DMS 273 treated with DMSO at 0.1 percent for 48 hours (cell line): ENCODE data around the gene GRPEL2.

ENCODE experiments used
- DNase-seq: peaks from one replicate; lab custom pipeline; 2025; lab: John Stamatoyannopoulos, UW

Gene GRPEL2

GRCh38 chr5:149345147-149345891, at the start of gene GRPEL2:
TSS of gene GRPEL2 (plus strand) at chr5:149345499. CDS start at chr5:149345540, 41 bp downstream.
- DNase-seq, result peak; percentile 94

- no peak for DNase-seq
Measured at GRCh38 chr5:149297340-149298025, 47.8 kb upstream of the GRPEL2 start.

- no peak for DNase-seq
Measured at GRCh38 chr5:149298163-149298562, 47.1 kb upstream of the GRPEL2 start.

DNA sequence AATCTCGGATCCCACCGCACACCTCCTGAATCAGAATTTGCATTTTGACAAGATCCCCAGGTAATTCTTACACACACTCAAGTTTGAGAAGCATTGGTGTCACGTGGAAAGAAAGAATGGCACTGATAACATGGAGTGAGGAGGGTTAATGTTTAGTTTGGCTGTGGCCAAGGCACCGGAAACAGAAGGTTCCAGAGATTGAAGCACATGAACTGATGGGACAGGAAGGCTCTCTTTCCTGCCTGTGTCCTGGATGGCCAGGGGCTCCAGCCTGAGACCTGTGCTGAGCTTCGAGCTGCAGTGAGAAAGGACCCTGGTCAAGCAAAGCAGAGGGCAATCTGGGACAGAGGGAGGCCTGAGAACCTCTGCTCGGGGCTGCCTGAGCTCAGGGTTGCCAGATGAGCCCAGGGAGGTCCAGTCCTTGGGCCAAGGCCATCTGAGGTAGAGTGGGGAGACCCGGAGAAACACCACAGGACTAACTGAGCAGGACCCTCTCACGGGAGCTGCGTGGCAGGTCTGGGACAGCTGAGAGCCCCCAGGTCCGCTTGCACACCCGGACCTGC, 46.4 kb upstream of the GRPEL2 start:
- DNase-seq, result no peak

DNA sequence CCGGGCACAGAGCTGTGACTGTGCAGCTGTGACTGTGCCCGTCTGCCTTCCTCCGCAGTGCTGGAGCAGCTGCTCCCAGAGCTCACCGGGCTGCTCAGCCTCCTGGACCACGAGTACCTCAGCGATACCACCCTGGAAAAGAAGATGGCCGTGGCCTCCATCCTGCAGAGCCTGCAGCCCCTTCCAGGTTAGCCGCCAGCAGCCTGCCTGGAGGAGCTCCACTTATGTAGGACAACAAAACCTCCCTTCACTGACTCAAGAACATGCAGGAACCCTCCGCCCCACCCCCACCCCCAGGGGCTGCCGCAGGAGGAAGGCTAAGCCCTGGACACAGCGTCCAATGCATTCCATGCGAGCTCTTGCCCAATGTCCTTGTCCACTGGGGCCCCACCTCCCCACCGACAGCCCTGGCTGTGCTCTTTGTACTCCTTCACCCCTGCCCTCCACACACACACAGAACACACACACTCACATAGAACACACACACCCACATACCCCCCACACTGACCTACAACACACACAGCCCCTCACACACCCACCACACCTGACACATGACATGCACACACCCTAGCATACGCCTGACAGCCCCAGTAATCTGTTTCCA, 45.7 kb upstream of the GRPEL2 start:
- DNase-seq, result no peak

DNA sequence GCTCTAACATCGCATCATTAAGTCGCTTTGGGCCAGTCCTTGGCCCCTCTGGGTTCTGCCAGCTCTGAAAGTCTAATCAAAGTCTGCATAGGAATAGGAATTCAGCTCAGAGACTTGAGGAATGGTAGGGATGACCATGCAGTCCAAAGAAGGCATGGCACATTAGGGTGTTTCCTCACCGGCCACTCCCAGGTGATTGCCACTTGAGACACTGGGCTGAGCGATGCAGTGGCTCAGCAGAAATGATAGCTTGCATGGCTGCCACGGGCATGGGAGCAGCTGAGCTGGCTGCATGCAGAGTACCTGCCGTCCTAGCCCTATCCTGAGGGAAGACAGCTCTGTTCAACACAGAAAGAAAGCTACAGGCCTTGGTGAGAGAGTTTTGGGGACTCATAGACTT, 44.9 kb upstream of the GRPEL2 start:
- DNase-seq, result no peak

- DNase-seq, result no peak
Measured at GRCh38 chr5:149301049-149301743, 44.1 kb upstream of the GRPEL2 start.

DNA sequence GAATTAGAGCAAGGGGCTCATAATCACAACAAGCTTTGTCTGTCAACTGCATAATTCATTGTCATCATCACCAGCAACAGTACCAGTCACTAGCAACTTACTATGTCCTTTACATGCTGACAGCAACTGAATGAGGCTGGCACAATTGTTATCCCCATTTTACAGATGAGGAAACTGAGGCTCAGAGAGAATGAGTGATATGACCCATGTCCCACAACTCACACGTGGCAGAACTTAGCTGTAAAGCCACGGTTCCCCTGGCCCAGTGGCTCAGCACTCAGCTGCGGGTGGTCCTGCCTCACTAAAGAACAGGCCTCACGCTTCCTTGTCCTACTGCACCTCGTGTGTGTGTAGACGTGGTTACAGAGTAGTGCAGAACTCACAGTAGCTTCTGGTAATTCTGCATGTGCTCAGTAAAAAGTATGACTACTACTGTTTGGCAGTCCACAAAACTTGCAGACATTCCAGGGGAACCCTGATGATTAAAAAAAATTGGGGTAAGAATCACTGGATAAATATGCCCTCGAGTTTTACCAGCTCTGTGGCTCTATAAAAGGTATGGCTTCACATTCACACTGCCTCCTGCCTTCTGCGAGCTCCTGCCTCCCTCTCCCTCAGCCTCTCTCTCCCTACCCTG, 43.4 kb upstream of the GRPEL2 start:
- no peak for DNase-seq

- DNase-seq, result no peak
Measured at GRCh38 chr5:149302641-149303040, 42.7 kb upstream of the GRPEL2 start.

DNA sequence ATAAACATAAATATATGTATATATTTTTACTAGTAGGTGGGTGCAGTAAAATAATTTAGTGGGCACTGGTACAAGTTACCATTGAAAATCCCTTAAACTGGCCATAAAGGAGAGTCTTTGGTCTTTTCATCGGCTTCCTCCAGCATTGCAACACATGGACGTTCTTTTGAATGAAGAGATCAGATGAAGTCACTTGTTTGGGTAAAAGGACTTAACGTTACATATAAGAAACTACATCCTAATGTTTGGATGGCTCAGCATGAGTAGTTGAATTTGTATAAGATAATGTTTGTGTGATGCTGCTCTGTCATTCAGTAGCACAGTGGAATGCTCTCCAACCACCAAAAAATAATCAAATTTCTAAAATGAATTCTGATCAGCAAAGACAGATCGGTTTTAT, 42.1 kb upstream of the GRPEL2 start:
- no peak for DNase-seq

DNA sequence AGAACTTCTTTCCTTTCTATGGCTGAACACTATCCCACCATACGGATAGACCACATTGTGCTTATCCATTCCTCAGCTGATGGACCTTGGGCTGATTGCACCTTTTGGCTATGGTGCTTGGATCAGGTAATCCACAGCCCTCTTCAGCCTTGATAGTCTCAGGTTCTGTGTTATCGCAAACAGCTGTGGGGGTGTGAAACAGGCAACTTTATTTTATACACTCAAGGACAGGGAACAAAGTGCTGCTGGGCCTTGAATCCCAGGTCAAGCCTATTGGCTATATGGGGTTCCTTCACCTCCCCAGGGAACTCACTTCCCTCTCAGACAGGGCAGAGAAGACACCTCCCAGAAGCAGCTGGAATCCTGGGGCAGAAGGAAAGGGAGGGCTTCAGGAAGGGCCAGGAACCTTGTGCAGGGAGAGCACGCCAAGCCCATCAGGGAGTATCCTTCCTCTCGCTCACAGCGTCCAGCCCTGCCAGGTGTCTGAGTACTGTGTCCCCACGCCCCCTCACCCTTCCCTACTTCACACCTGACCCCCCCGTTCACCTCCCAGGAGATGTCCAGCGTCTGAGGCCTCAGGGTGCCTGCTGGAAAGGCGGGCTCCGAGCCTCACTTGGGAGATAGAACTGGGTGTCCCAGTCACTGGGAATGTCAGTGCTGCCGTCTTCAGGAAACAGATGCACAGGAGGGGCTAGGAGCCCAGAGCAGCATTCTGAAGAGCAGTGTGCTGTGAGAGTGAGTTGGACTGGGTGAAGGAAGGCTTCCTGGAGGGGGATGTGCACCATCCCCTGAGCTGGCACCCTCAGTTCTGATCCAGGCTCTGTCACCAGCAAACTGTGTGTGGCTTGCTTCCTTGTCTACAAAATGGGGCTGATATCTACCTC, 40.9 kb upstream of the GRPEL2 start:
- DNase-seq, result no peak

DNA sequence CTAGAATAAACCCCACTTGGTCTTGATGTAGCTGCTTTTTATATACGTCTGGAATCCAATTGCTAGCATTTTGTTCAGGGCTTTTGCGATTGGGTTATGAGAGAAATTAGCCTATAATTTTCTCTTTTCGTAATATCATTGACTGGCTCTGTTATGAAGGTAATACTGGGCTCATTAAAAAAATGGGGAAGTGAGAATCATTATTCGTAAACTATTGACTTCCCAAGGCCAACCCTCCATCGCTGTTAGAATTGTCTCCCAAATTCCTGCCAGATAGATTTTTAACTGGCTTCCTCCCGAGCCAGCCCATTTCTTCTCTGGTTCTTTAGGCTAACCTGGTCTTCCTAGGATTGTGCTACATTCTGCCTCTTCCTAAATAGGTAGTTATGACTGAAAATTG, 35.9 kb upstream of the GRPEL2 start:
- no peak for DNase-seq

DNA sequence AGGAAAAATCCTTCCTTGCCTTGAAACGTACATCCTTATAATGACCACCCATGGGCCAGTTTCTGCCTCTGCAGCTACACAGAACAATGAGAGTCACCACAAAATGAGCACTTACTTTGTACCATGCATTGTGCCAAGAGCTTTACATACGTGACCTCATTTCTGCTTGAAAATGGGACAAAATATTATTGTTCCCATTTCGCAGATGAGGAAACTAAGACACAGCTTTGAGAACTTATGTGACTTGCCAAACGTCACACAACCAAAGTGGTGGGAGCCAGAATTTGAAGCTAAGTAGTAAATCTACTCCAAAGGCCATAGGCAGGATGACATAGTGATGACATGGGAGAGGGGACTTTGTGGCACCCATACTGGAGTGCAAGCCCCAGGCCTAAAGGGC, 34.8 kb upstream of the GRPEL2 start:
- DNase-seq, result no peak

GRCh38 chr5:149310947-149311658, 34.2 kb upstream of the GRPEL2 start:
- no peak for DNase-seq

GRCh38 chr5:149313151-149313841, 32.0 kb upstream of the GRPEL2 start:
- DNase-seq, result no peak

- no peak for DNase-seq
Measured at GRCh38 chr5:149314571-149315111, 30.7 kb upstream of the GRPEL2 start.

- DNase-seq, result no peak
Measured at GRCh38 chr5:149315753-149316152, 29.5 kb upstream of the GRPEL2 start.

DNA sequence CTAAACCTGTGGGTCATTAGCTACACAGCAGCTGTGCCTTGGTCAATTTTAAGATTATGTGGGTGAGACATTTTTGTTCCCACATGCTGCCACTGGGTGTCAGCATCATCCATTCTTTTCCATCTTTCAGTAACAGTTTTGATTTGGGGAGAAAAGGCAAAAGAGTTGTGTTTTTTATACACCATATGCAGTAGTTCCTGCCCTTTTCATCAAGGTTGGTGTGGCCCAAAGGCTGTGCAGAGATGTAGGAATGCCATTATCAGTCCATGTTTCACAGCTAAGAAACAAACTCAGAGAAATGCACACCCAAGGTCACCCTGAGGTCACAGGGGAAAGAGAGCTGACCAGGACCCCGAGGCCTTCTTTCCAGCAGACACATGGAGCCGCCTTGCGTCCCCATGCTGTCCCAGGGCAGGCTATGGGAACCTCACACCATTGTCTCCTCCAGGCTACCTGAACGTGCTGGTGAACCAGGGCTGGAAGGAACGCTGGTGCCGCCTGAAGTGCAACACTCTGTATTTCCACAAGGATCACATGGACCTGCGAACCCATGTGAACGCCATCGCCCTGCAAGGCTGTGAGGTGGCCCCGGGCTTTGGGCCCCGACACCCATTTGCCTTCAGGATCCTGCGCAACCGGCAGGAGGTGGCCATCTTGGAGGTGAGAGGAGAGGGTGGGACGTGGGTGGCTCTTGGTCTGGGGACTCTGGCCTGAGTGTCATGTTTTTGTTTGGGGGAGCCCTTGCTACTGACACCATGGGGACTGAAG, 27.8 kb upstream of the GRPEL2 start:
- DNase-seq, result peak; percentile 6
